Upper lobe of right lung (tissue), 1 donor: Measurements from ENCODE around the gene DMWD. TPM values are rescaled to one million over a fixed set of nuclear protein-coding genes. Genes with fewer than 3 reads are reported as not detected.
A peak's percentile ranks its signal among the peaks of the same experiment; 100 is the strongest.

Experiments
- ATAC-seq: fragments of 200-7000 bp; cut with Tn5 transposase; one replicate; pipeline ENCODE4 v1.9.1; 2020; ENCODE audit warnings: mild to moderate bottlenecking, moderate library complexity
- DNase-seq: peaks from one replicate; pipeline ENCODE4 v3.0.0-alpha.2; 2020
- H3K27ac ChIP-seq: fragments of 200-600 bp; one replicate; pipeline ENCODE4 v1.8.0; 2022
- H3K27me3 ChIP-seq: fragments of 200-600 bp; one replicate; pipeline ENCODE4 v1.8.0; 2022; ENCODE audit warnings: mild to moderate bottlenecking
- H3K36me3 ChIP-seq: fragments of 200-600 bp; one replicate; pipeline ENCODE4 v1.8.0; 2022
- H3K4me1 ChIP-seq: fragments of 200-600 bp; one replicate; pipeline ENCODE4 v1.8.0; 2022
- H3K4me3 ChIP-seq: fragments of 200-600 bp; one replicate; pipeline ENCODE4 v1.8.0; 2022; ENCODE audit warnings: mild to moderate bottlenecking
- H3K9me3 ChIP-seq: fragments of 200-600 bp; one replicate; pipeline ENCODE4 v1.8.0; 2022
- CTCF ChIP-seq: fragments of 200-600 bp; IDR thresholded peaks from one replicate; pipeline ENCODE4 v1.8.0; 2022; ENCODE audit warnings: antibody characterized with exemption
- intact Hi-C: fragments of 100-400 bp; cut with DNase I; formaldehyde crosslinking; loops from one replicate; pipeline ENCODE4 v1.11.0; 2022
- total RNA-seq: library from RNA; stranded (reverse); fragmentation: NEBNext Ultra II Directional; extraction: Animal tissue kit (Norgen Biotek cat#: 25700); gene quantifications from one replicate; pipeline ENCODE4 v1.2.1, GENCODE V29; 2021
- donor health status: DM: no; HTN: yes; CAD: no; lungs with severe emphysema.

The DMWD gene
- total RNA-seq, 1 donor from 2014 or later, result 58.7 TPM

- Histone ChIP-seq H3K4me3 (no peak overlapping the region), H3K27me3 (no peaks in the 10 kb centered on the region), H3K9me3 (no peaks in the 10 kb centered on the region), H3K36me3 (peaks cover 36% of the 10 kb centered on the region), H3K27ac (no peak overlapping the region), H3K4me1 (peaks cover 15% of the 10 kb centered on the region)
- intact Hi-C loops, result no loop called here
- DNase-seq (no peak), ATAC-seq (peak; percentile 59)
- no peak for TF ChIP-seq CTCF
Measured at GRCh38 chr19:45790942-45791341, 1.7 kb downstream of the DMWD start.

- ATAC-seq (no peak), DNase-seq (no peak)
- Histone ChIP-seq H3K4me3 (no peak overlapping the region), H3K4me1 (peaks cover 15% of the 10 kb centered on the region), H3K27me3 (no peaks in the 10 kb centered on the region), H3K9me3 (no peaks in the 10 kb centered on the region), H3K27ac (no peak overlapping the region), H3K36me3 (peaks cover 36% of the 10 kb centered on the region)
- intact Hi-C loops, result no loop called here
- no peak for TF ChIP-seq CTCF
Measured at GRCh38 chr19:45789035-45789786, 3.4 kb downstream of the DMWD start.

GRCh38 chr19:45786533-45786894, 6.1 kb downstream of the DMWD start:
- Histone ChIP-seq H3K27ac (no peak overlapping the region), H3K27me3 (no peaks in the 10 kb centered on the region), H3K4me1 (peaks cover 9% of the 10 kb centered on the region), H3K9me3 (no peaks in the 10 kb centered on the region), H3K36me3 (peaks cover 36% of the 10 kb centered on the region), H3K4me3 (no peak overlapping the region)
- no peak for TF ChIP-seq CTCF
- DNase-seq, result no peak
- intact Hi-C loops, result no loop called here
- ATAC-seq, result no peak

- DNase-seq (no peak), ATAC-seq (no peak)
- Histone ChIP-seq H3K4me3 (no peak overlapping the region), H3K27me3 (no peaks in the 10 kb centered on the region), H3K27ac (no peak overlapping the region), H3K36me3 (peaks cover 36% of the 10 kb centered on the region), H3K4me1 (peaks cover 9% of the 10 kb centered on the region), H3K9me3 (no peaks in the 10 kb centered on the region)
- no peak for TF ChIP-seq CTCF
- intact Hi-C loops, result no loop called here
Measured at GRCh38 chr19:45785781-45786532, 6.7 kb downstream of the DMWD start.

GRCh38 chr19:45785097-45785496, 7.5 kb downstream of the DMWD start:
- DNase-seq, result no peak
- no peak for TF ChIP-seq CTCF
- Histone ChIP-seq H3K27me3 (no peaks in the 10 kb centered on the region), H3K4me3 (no peak overlapping the region), H3K4me1 (peaks cover 10% of the 10 kb centered on the region), H3K27ac (peak overlapping the region; percentile 73), H3K9me3 (no peaks in the 10 kb centered on the region), H3K36me3 (peaks cover 31% of the 10 kb centered on the region)
- intact Hi-C loops, result no loop called here
- no peak for ATAC-seq
